ENCODE data around the gene PSMD14. TPM values are rescaled to one million over a fixed set of nuclear protein-coding genes. Genes with fewer than 3 reads are reported as not detected.

The PSMD14 gene
- total and polyA plus RNA-seq, 2 donors (not counting 1 experiment from before 2014, with no cell fraction given), result 7.4 to 27.0 TPM

GRCh38 chr2:161324876-161325275, 16.7 kb downstream of the PSMD14 start:
- H3K27ac ChIP-seq (ENCODE audit: low read length in 2 of 2), result no peak overlapping the region
- H4K20me1 ChIP-seq (ENCODE audit: control insufficient read depth, insufficient read depth, low read length, poor library complexity, severe bottlenecking), result peaks cover 4% of the 10 kb centered on the region
- H3K36me3 ChIP-seq (replicated peaks in 1 of 2; ENCODE audit: control extremely low read depth in 1 of 2, control insufficient read depth in 1 of 2, extremely low read depth in 1 of 2, insufficient read depth in 2 of 2, low read length in 1 of 2), result peaks cover 0 to 23% of the 10 kb centered on the region in 2 experiments
- Mint-ChIP-seq H3K4me3 (no peak overlapping the region), H3K27ac (no peak overlapping the region), H3K27me3 (no peaks in the 10 kb centered on the region), H3K4me1 (no peaks in the 10 kb centered on the region), H3K9me3 (ENCODE audit: insufficient read depth) (no peaks in the 10 kb centered on the region)
- POLR2A ChIA-PET, result no interaction called here
- DNase-seq (no peak), ATAC-seq (ENCODE audit: low read depth) (no peak)
- no peak overlapping the region for H3K4me3 ChIP-seq (ENCODE audit: control extremely low read depth in 1 of 5, extremely low read depth in 1 of 5, insufficient read depth in 1 of 5, low read depth in 2 of 5, low read length in 4 of 5)
- H2AFZ ChIP-seq (ENCODE audit: insufficient read depth, low read depth, low read length, poor library complexity, severe bottlenecking), result no peak overlapping the region
- intact Hi-C loops (cut with micrococcal nuclease), result no loop called here
- no peak overlapping the region for H3K9ac ChIP-seq (ENCODE audit: low read length)
- CTCF ChIA-PET, result no interaction called here
- TF ChIP-seq CTCF (IDR thresholded peaks at IDR 0.05), result no peak
- TF ChIP-seq EZH2 (IDR thresholded peaks at IDR 0.05; ENCODE audit: borderline replicate concordance, insufficient read depth, low read depth, low read length, poor library complexity, severe bottlenecking), result no peak
- H3K4me1 ChIP-seq (ENCODE audit: control insufficient read depth in 2 of 2, insufficient read depth in 2 of 2, low read length in 2 of 2), result no peaks in the 10 kb centered on the region
- no peaks in the 10 kb centered on the region for H3K27me3 ChIP-seq (replicated peaks in 1 of 4; ENCODE audit: control extremely low read depth in 1 of 4, control insufficient read depth in 3 of 4, insufficient read depth in 4 of 4, low read length in 3 of 4)
- no peak overlapping the region for H3K4me2 ChIP-seq (replicated peaks; ENCODE audit: low read depth, low read length, poor library complexity, severe bottlenecking)
- H3K9me3 ChIP-seq (ENCODE audit: control extremely low read depth in 1 of 3, control insufficient read depth in 2 of 3, insufficient read depth in 1 of 3, low read length in 2 of 3), result no peaks in the 10 kb centered on the region
- peaks cover 16% of the 10 kb centered on the region for H3K79me2 ChIP-seq (ENCODE audit: control insufficient read depth, insufficient read depth, low read length)

- ATAC-seq (ENCODE audit: low read depth) (no peak), DNase-seq (no peak)
- no peak overlapping the region for H3K4me3 Mint-ChIP-seq
- peaks cover 4% of the 10 kb centered on the region for H4K20me1 ChIP-seq (ENCODE audit: control insufficient read depth, insufficient read depth, low read length, poor library complexity, severe bottlenecking)
- ChIA-PET CTCF (no interaction called here), POLR2A (no interaction called here)
- no peaks in the 10 kb centered on the region for H3K27me3 ChIP-seq (replicated peaks in 1 of 4; ENCODE audit: control extremely low read depth in 1 of 4, control insufficient read depth in 3 of 4, insufficient read depth in 4 of 4, low read length in 3 of 4)
- no peak overlapping the region for H3K9ac ChIP-seq (ENCODE audit: low read length)
- TF ChIP-seq CTCF (IDR thresholded peaks at IDR 0.05), result no peak
- TF ChIP-seq EZH2 (IDR thresholded peaks at IDR 0.05; ENCODE audit: borderline replicate concordance, insufficient read depth, low read depth, low read length, poor library complexity, severe bottlenecking), result no peak
- whole genome bisulfite sequencing (ENCODE audit: insufficient coverage), result no CpG with 5 or more reads among the region's 1 CpG
- no peak overlapping the region for H3K4me2 ChIP-seq (replicated peaks; ENCODE audit: low read depth, low read length, poor library complexity, severe bottlenecking)
- H3K79me2 ChIP-seq (ENCODE audit: control insufficient read depth, insufficient read depth, low read length), result peaks cover 8% of the 10 kb centered on the region
- intact Hi-C loops (cut with micrococcal nuclease), result no loop called here
- no peaks in the 10 kb centered on the region for H3K9me3 ChIP-seq (ENCODE audit: control extremely low read depth in 1 of 3, control insufficient read depth in 2 of 3, insufficient read depth in 1 of 3, low read length in 2 of 3)
- H3K27ac ChIP-seq (ENCODE audit: low read length in 2 of 2), result no peak overlapping the region
- H3K27me3 Mint-ChIP-seq, result no peaks in the 10 kb centered on the region
- H3K4me1 ChIP-seq (ENCODE audit: control insufficient read depth in 2 of 2, insufficient read depth in 2 of 2, low read length in 2 of 2), result no peaks in the 10 kb centered on the region
- peaks cover 0 to 14% of the 10 kb centered on the region in 2 experiments for H3K36me3 ChIP-seq (replicated peaks in 1 of 2; ENCODE audit: control extremely low read depth in 1 of 2, control insufficient read depth in 1 of 2, extremely low read depth in 1 of 2, insufficient read depth in 2 of 2, low read length in 1 of 2)
- no peak overlapping the region for H3K27ac Mint-ChIP-seq
- H2AFZ ChIP-seq (ENCODE audit: insufficient read depth, low read depth, low read length, poor library complexity, severe bottlenecking), result no peak overlapping the region
- H3K9me3 Mint-ChIP-seq (ENCODE audit: insufficient read depth), result no peaks in the 10 kb centered on the region
- H3K4me3 ChIP-seq (ENCODE audit: control extremely low read depth in 1 of 5, extremely low read depth in 1 of 5, insufficient read depth in 1 of 5, low read depth in 2 of 5, low read length in 4 of 5), result no peak overlapping the region
- no peaks in the 10 kb centered on the region for H3K4me1 Mint-ChIP-seq
Measured at GRCh38 chr2:161327582-161327981, 19.4 kb downstream of the PSMD14 start.

Data from B cell (primary cell).